T-helper 1 cell treated with Interleukin-12 subunit alpha and Interleukin-12 subunit beta and Interleukin-4 antibody, amounts not matched to agents 30 ng/mL and 1 ng/mL, for 36 hours (primary cell): Measurements from ENCODE around the gene ASCC1. TPM values are rescaled to one million over a fixed set of nuclear protein-coding genes. Genes with fewer than 3 reads are reported as not detected.

ENCODE experiments used
- intact Hi-C: fragments of 100-400 bp; cut with micrococcal nuclease; formaldehyde crosslinking; loops from one replicate; pipeline ENCODE4 v1.15.1; 2024
- total RNA-seq: library from RNA; stranded (reverse); gene quantifications from 2 replicates; pipeline ENCODE4 v1.2.3, GENCODE V29; 2022

The ASCC1 gene
- total RNA-seq, 1 donor from 2014 or later = 27.9 TPM

- intact Hi-C loops = loop anchor here (5.0 kb wide), 1 partner anchor 57 kb away; no protein-coding TSS in a partner anchor
These were observed 110.4 kb downstream of the ASCC1 start for GRCh38 chr10:72105710-72106109.

- intact Hi-C loops = loop anchor here (5.0 kb wide), 1 partner anchor 57 kb away; no protein-coding TSS in a partner anchor
These were observed 111.0 kb downstream of the ASCC1 start for GRCh38 chr10:72105098-72105475.

DNA sequence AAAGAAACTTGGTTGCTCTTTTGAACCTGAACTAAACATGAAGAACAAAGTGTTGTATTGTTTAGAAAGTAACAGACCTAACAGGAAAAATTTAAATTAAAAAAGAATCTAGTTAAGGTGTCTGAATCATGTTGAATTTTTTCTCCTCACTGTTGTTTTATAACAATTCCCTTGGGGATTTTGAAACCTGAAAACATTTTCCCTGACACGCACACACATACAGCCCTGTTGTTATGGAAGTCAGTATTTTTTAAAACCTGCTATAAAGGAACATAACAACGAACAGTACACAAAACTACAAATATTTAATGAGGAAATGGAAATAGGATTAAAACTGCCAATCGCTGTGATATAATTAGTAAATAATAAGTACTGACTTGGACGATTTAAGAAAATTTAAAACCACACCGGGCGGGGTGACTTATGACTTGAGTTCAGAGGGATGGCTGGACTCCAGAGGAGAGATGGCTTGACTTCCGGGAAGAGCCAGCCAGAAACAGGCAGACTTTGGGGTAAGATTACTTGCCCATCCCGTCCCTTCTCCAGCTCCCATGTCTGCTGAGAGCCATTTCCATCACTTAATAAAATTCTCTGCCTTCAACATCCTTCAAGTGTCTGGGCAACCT is 111.5 kb downstream of the ASCC1 start:
- intact Hi-C loops = loop anchor here (5.0 kb wide), 1 partner anchor 58 kb away; no protein-coding TSS in a partner anchor

DNA sequence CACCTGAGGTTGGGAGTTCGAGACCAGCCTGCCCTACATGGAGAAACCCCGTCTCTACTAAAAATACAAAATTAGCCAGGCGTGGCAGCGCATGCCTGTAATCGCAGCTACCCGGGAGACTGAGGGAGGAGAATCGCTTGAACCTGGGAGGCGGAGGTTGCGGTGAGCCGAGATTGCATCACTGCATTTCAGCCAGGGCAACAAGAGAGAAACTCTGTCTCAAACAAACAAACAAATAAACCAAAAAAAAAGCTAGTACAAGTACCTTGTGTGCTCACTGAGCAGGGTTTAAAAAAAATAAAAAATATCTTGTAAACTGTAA is 116.5 kb downstream of the ASCC1 start:
- intact Hi-C loops = no loop called here

DNA sequence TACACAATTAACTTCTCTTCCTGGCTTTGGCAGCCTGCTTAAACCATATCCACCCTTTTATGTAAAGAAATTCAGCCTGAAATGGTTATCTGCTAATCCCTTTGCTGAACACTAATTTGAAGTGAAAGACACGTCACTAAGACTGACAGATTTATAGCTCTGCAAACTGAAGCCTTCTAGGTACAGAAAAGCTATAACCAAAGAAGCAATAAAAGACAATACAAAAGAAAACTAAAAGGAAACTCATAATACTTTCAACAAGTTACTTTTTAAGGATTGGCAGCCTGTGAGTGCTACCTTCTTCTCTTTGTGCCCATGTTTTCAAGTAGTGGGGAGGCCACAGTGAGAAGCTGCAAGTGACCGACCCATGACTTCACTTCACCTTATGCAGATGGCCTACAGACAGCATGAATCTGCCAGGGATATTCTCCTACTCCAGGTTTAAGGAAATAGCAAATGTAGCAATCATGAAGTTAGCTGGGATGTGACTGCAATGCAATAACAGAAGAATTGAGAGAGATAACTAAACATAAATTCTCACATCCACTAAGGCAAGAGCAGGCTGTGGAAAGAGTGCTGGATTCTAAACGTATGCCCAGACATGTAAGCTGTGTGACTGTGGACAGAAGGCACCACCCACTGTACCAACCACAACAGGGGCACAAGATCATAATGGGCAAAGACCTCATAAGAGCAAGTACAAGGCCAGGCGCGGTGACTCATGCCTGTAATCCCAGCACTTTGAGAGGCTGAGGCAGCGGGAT is 117.1 kb downstream of the ASCC1 start:
- intact Hi-C loops = no loop called here

DNA sequence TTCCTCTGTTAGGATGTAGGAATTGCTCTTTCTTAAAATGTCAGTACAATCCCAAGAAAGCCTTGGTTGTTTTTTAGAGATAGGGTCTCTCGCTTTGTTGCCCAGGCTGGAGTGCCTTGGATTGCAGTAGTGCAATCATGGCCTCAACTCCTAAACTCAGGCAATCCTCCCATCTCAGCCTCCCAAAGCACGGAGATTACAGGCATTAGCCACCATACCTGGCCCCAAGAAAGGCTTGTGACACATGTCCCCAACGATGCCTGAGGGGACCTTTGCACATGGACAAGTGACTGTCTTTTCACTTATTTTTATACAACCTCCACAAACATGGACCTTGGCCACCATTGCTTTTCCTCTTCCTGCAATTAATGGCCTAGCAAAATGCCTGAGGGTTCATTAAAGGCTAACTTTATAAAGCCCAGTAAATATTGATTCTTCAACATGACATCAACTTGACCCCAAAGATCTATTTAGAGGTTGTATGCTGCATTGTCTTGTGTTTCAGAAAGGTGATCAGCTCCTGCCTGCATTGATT is 117.7 kb downstream of the ASCC1 start:
- intact Hi-C loops = no loop called here

DNA sequence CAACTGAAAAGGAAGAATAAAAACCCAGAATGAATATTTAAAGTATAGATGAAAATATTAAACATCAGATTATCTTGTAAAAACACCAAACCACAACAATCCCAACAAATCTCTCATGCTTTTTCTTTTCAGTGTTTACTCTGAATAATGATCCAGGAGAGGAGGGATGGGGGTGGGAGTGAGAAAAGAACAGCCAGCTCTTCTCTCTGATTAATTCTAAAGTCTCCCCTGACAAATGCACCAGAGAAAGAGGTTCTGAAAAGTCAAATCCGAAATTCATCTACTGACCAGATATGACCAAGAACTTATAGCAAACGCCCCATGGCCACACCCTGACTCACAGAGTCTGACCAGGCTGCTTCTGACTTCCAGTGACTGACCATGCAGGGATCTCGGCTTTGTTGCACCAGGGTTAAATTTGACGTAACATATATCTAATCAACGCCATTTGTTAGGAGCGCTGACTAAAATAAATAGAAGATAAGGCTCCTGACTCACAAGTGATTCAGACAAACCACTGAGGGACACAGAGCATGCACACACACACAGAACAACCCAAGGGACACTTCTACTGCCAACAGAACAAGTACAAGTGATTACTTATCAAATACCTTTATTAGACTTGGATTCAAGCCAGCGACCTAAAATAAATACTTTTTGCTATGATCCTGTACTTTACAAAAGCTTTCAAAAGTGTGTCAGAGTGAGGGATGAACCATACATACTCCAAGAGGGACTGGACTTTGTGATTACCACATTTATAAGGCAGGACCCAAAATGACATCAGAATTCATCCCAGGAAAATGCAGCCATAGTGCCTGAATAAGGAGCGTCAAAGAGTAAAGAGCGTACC is 118.4 kb downstream of the ASCC1 start:
- intact Hi-C loops = no loop called here

DNA sequence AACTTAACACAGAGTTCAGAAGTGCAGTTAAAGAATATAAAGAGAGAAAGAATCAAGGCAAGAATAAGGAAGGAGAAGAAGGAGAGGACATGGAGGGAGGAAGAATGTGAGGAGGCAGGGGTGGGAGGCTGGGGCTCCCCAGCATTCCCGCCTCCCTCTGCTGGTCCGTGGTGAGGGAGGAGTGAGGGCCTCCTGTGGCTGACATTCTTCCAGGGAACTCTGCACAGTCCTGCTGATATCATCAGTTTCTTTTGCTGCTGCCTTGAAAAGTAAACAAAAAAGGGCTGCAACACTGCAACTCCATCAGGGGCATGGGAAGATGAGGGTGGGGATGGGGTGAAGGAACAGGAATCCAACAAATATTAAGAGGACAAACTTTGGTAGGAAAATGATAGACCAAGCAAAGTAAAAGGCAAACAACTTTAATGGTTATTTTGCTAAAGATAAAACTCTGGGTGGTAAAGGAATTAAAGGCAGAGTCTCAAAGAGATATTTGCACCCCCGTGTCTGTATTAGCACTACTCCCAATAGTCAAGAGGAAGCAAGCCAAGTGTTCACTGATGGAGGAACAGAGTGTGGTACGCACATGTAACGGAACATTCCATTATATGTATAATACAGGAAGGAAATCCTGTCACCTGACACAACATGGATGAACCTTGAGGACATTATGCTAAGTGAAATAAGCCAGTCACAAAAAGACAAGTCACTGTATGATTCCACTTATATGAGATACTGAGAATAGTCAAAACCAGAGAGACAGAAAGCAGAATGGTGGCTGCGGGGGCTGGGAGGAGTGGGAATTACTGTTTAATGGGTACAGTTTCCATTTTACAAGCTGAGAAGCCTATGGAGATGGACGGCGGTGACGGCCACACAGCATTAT is 119.7 kb downstream of the ASCC1 start:
- intact Hi-C loops = loop anchor here (1.0 kb wide), 1 partner anchor 11 kb away; no protein-coding TSS in a partner anchor

GRCh38 chr10:72095195-72095594 is 120.9 kb downstream of the ASCC1 start:
- intact Hi-C loops = no loop called here

GRCh38 chr10:72094574-72094973 is 121.5 kb downstream of the ASCC1 start:
- intact Hi-C loops = no loop called here

DNA sequence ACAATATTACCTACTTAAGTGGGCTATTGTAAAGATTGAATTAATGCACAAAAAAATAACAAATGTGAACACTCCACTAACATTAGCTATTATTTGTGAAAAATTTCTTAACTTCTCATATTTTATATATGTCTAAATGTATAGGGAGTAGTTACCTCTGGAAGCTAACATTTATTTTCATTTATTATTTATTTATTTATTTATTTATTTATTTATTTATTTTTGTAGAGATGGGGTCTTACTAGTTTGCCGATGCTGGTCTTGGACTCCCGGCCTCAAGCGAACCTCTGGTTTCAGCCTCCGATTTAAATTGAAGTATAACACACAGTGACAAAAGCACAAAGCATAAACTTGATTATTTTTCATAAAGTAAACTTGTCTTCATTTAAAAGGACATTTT is 122.6 kb downstream of the ASCC1 start:
- intact Hi-C loops = no loop called here

- intact Hi-C loops = no loop called here
These were observed 123.1 kb downstream of the ASCC1 start for GRCh38 chr10:72092987-72093386.

- intact Hi-C loops = no loop called here
These were observed 123.7 kb downstream of the ASCC1 start for GRCh38 chr10:72092171-72092924.

GRCh38 chr10:72090326-72090725 is 125.8 kb downstream of the ASCC1 start:
- intact Hi-C loops = no loop called here

- intact Hi-C loops = loop anchor here (1.0 to 10.0 kb wide), 7 partner anchors 18 to 1007 kb away; partner anchors contain the start of genes MCU, MICU1, P4HA1 and VSIR
These were observed 126.5 kb downstream of the ASCC1 start for GRCh38 chr10:72089618-72090017.

GRCh38 chr10:72088889-72089575 is 127.0 kb downstream of the ASCC1 start:
- intact Hi-C loops = loop anchor here (1.0 to 10.0 kb wide), 12 partner anchors 18 to 1008 kb away; partner anchors contain the start of genes DDIT4, DNAJB12, MCU and MICU1

DNA sequence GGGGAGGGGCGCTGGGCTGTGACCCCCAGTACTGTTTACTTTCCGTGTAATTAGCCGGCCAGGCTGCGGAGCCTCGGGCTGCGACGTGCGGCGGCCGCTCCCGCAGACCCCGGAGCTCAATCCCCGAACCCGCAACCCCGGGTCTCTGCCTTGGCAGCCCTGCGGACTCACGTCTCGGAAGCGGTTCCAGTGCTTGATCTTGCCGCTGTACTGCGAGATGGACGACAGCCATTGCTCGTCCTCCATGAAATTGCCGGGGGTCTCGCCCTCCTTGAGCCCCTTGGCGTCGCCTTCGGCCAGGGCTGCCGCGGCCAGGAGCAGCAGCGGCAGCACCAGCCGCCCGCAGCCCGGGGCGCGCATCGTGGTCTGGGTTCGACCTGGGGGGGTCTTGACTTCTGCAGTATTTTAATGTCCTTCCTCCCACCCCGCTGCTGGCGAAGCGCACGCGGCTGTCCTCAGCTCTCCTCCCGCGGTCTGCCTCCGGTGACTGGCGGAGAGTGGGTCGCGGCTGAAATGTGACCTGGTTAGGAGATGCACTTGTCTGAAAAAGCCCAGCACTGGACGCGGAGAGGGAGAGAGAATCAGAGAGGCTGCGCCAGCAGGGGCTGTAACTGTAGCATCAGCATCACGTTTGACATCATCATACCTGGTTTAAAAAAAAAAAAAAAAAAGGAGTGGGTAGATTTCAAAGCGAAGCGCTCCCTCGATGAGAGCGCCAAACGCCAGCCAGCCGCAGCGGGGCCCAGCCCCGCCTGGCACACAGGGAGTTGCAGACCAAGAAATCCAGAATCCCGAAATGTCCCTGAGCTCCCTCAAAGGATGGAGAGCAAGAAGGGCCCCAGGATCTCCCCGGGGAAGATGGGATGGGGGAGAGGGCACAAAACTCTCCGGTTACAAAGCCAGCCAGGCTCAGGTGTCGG is 127.8 kb downstream of the ASCC1 start, which contains the start of gene SPOCK2:
Gene SPOCK2 (minus strand): TSS at position 583 of the 920 bp plus-strand sequence. CDS start 223 bp downstream, at position 360.
- intact Hi-C loops = loop anchor here (1.0 to 10.0 kb wide), 12 partner anchors 39 to 1009 kb away; partner anchors contain the start of genes DDIT4, DNAJB12, MCU and MICU1
